IMR-90 (cell line): Measurements from ENCODE around the gene PFKL. TPM values are rescaled to one million over a fixed set of nuclear protein-coding genes. Genes with fewer than 3 reads are reported as not detected.

Experiments
- ATAC-seq: fragments of 200-7000 bp; cut with Tn5 transposase; 2 replicates; pipeline ENCODE4 v1.9.1; 2020; ENCODE audit warnings: low read depth, mild to moderate bottlenecking, moderate library complexity
- BruUV-seq: library from RNA; stranded (reverse); fragments of 400-500 nt; replicated peaks from 2 replicates; lab custom pipeline; 2021; lab: Mats Ljungman, UMichigan
- CTCF ChIA-PET: fragments of 300-600 bp; formaldehyde crosslinking; extraction: SDS; loops from one replicate; lab custom pipeline; 2021; ENCODE audit warnings: antibody characterized with exemption; lab: Yijun Ruan, JAX
- POLR2A ChIA-PET: fragments of 300-600 bp; sonication (Branson Sonifier 250); formaldehyde crosslinking; loops from one replicate; lab custom pipeline; 2022; ENCODE audit warnings: antibody characterized with exemption; ENCODE audit not compliant: unreplicated experiment; lab: Charles Lee
- DNase-seq: peaks from one replicate; pipeline ENCODE4 v3.0.0; 2013
- H2AFZ ChIP-seq: replicated peaks from 2 replicates; pipeline ENCODE3; 2013; ENCODE audit warnings: low read length, mild to moderate bottlenecking; ENCODE audit not compliant: poor library complexity
- H2AK5ac ChIP-seq: 2 replicates; pipeline ENCODE4 v1.6.1; 2013; ENCODE audit warnings: low read depth, low read length, inconsistent platforms
- H2AK9ac ChIP-seq: replicated peaks from 2 replicates; pipeline ENCODE3; 2013; ENCODE audit warnings: mild to moderate bottlenecking, low read depth, low read length, moderate library complexity; ENCODE audit not compliant: poor library complexity
- H2BK120ac ChIP-seq: 2 replicates; pipeline ENCODE4 v1.6.1; 2013; ENCODE audit warnings: low read depth, low read length, inconsistent platforms
- H2BK15ac ChIP-seq: 3 replicates; pipeline ENCODE4 v1.6.1; 2013; ENCODE audit warnings: low read depth, low read length, inconsistent platforms
- H2BK20ac ChIP-seq: 2 replicates; pipeline ENCODE4 v1.6.1; 2013; ENCODE audit warnings: low read depth, mild to moderate bottlenecking, inconsistent platforms, low read length, moderate library complexity
- H2BK5ac ChIP-seq: 2 replicates; pipeline ENCODE4 v1.6.1; 2013; ENCODE audit warnings: mild to moderate bottlenecking, low read depth, low read length, inconsistent platforms; ENCODE audit not compliant: poor library complexity, severe bottlenecking
- H3K14ac ChIP-seq: replicated peaks from 2 replicates; pipeline ENCODE4 v1.6.1; 2013; ENCODE audit warnings: low read depth, low read length, inconsistent platforms
- H3K18ac ChIP-seq: 2 replicates; pipeline ENCODE4 v1.6.1; 2013; ENCODE audit warnings: low read depth, low read length, control low read depth
- H3K23ac ChIP-seq: 2 replicates; pipeline ENCODE4 v1.6.1; 2013; ENCODE audit warnings: low read depth, low read length, inconsistent platforms
- H3K27ac ChIP-seq: 2 replicates; pipeline ENCODE4 v1.5.1; 2013; ENCODE audit warnings: mild to moderate bottlenecking, control low read depth, low read length; ENCODE audit not compliant: insufficient read depth
- H3K27me3 ChIP-seq: 2 replicates; pipeline ENCODE4 v1.6.1; 2013; ENCODE audit warnings: low read length; ENCODE audit not compliant: control insufficient read depth, insufficient read depth
- H3K36me3 ChIP-seq: 2 replicates; pipeline ENCODE4 v1.6.1; 2013; ENCODE audit warnings: low read length, mixed read lengths; ENCODE audit not compliant: control insufficient read depth, insufficient read depth
- H3K4ac ChIP-seq: 2 replicates; pipeline ENCODE4 v1.6.1; 2013; ENCODE audit warnings: low read depth, low read length, inconsistent platforms
- H3K4me1 ChIP-seq: 2 replicates; pipeline ENCODE4 v1.6.1; 2013; ENCODE audit warnings: low read length, mixed read lengths; ENCODE audit not compliant: control insufficient read depth, insufficient read depth
- H3K4me2 ChIP-seq: 2 replicates; pipeline ENCODE4 v1.6.1; 2013; ENCODE audit warnings: low read depth, mild to moderate bottlenecking, control low read depth, low read length, moderate library complexity
- H3K4me3 ChIP-seq: 2 replicates; pipeline ENCODE4 v1.5.1; 2013; ENCODE audit warnings: low read depth, mild to moderate bottlenecking, control low read depth, low read length, moderate library complexity; ENCODE audit not compliant: insufficient read depth
- H3K56ac ChIP-seq: 2 replicates; pipeline ENCODE4 v1.6.1; 2013; ENCODE audit warnings: low read length, inconsistent platforms; ENCODE audit not compliant: insufficient read depth; ENCODE audit errors: extremely low read depth
- H3K79me1 ChIP-seq, 2 experiments: 2 replicates each; pipeline ENCODE4 v1.6.1; 2013; ENCODE audit warnings: low read length in 2 of 2, inconsistent platforms in 1 of 2, low read depth in 1 of 2
- H3K9ac ChIP-seq: 2 replicates; pipeline ENCODE4 v1.6.1; 2013; ENCODE audit warnings: low read depth, low read length, control low read depth
- H3K9me1 ChIP-seq: 2 replicates; pipeline ENCODE4 v1.6.1; 2013; ENCODE audit warnings: low read length, inconsistent platforms; ENCODE audit not compliant: insufficient read depth
- H3K9me3 ChIP-seq: 2 replicates; pipeline ENCODE4 v1.6.1; 2013; ENCODE audit warnings: low read length; ENCODE audit not compliant: control insufficient read depth, insufficient read depth
- H4K20me1 ChIP-seq: 2 replicates; pipeline ENCODE4 v1.6.1; 2013; ENCODE audit warnings: low read length, inconsistent platforms; ENCODE audit not compliant: insufficient read depth
- H4K5ac ChIP-seq: 2 replicates; pipeline ENCODE4 v1.6.1; 2013; ENCODE audit warnings: mild to moderate bottlenecking, low read depth, low read length, control low read depth
- H4K8ac ChIP-seq, 2 experiments: 2 replicates each; pipeline ENCODE4 v1.6.1; 2013; ENCODE audit warnings: low read depth in 2 of 2, low read length in 2 of 2, control low read depth in 1 of 2, inconsistent platforms in 1 of 2
- H4K91ac ChIP-seq: 2 replicates; pipeline ENCODE4 v1.6.1; 2013; ENCODE audit warnings: low read depth, low read length, inconsistent platforms; ENCODE audit not compliant: insufficient read depth
- CEBPB ChIP-seq: IDR thresholded peaks from 2 replicates; pipeline ENCODE4 v1.6.1; 2012; ENCODE audit warnings: low read depth, low read length, improper control_type of control experiment
- CHD1 ChIP-seq: IDR thresholded peaks from 2 replicates; pipeline ENCODE4 v1.6.1; 2012; ENCODE audit warnings: low read depth, low read length, improper control_type of control experiment
- CTCF ChIP-seq: conservative IDR thresholded peaks from 2 replicates; pipeline ENCODE4 v1.5.1; 2012; ENCODE audit warnings: mild to moderate bottlenecking, low read depth, low read length, improper control_type of control experiment
- FOS ChIP-seq: fragments of 150-350 bp; IDR thresholded peaks from 2 replicates; pipeline ENCODE4 v1.6.1; 2016; ENCODE audit warnings: low read depth, low read length
- MAFK ChIP-seq: IDR thresholded peaks from 2 replicates; pipeline ENCODE4 v1.6.1; 2012; ENCODE audit warnings: low read depth, low read length, improper control_type of control experiment
- MAZ ChIP-seq: IDR thresholded peaks from 2 replicates; pipeline ENCODE4 v1.6.1; 2012; ENCODE audit warnings: low read depth, mild to moderate bottlenecking, low read length, improper control_type of control experiment, moderate library complexity, borderline replicate concordance
- MXI1 ChIP-seq: IDR thresholded peaks from 2 replicates; pipeline ENCODE4 v1.6.1; 2012; ENCODE audit warnings: low read depth, mild to moderate bottlenecking, low read length, moderate library complexity, borderline replicate concordance
- NFE2L2 ChIP-seq: fragments of 150-350 bp; IDR thresholded peaks from 2 replicates; pipeline ENCODE4 v1.6.1; 2016; ENCODE audit warnings: low read depth, mild to moderate bottlenecking, low read length
- POLR2A ChIP-seq: IDR thresholded peaks from 2 replicates; pipeline ENCODE4 v1.6.1; 2012; ENCODE audit warnings: mild to moderate bottlenecking, low read depth, low read length
- RAD21 ChIP-seq: IDR thresholded peaks from 2 replicates; pipeline ENCODE4 v1.6.1; 2012; ENCODE audit warnings: low read length, improper control_type of control experiment
- RCOR1 ChIP-seq: IDR thresholded peaks from 2 replicates; pipeline ENCODE4 v1.6.1; 2012; ENCODE audit warnings: mild to moderate bottlenecking, low read length, improper control_type of control experiment; ENCODE audit not compliant: insufficient replicate concordance
- WGBS, 2 experiments: methylation state at CpG; one replicate each; pipeline versions ENCODE4 v1.1.5 to v1.1.7; 2013; ENCODE audit warnings: missing lambda C conversion rate in 2 of 2; ENCODE audit not compliant: insufficient read length in 1 of 2; ENCODE audit errors: extremely low coverage in 2 of 2; 5-methylcytosine and 5-hydroxymethylcytosine counted together
- dilution Hi-C: fragments of 300-500 bp; cut with HindIII; formaldehyde crosslinking; loops from one replicate; pipeline ENCODE4 v1.14.3; 2018; ENCODE audit warnings: low sequenced_read_pairs; ENCODE audit not compliant: unreplicated experiment
- in situ Hi-C: fragments of 300-500 bp; cut with MboI; formaldehyde crosslinking; loops from 3 replicates; pipeline ENCODE4 v1.14.3; 2019; ENCODE audit warnings: low sequenced_read_pairs, inconsistent platforms, mixed read lengths
- intact Hi-C: fragments of 100-400 bp; cut with micrococcal nuclease; formaldehyde crosslinking; loops from 2 replicates; pipeline ENCODE4 v1.10.0; 2022
- polyA plus RNA-seq, 3 experiments: library from polyadenylated mRNA; depleted of rRNA; stranded (reverse); fragments of >200 nt; gene quantifications; 2 replicates each; pipeline ENCODE4 v1.2.3, GENCODE V29; 2012; ENCODE audit warnings: low replicate concordance in 1 of 3
- total RNA-seq: library from RNA; depleted of rRNA; stranded (reverse); fragments of >200 nt; gene quantifications from 2 replicates; pipeline ENCODE4 v1.2.3, GENCODE V29; 2012
- TF ChIP-seq, protein P1 (sequence below): fragments of 150-350 bp; IDR thresholded peaks from 2 replicates; pipeline ENCODE4 v1.6.1; 2016; ENCODE audit warnings: low read depth, mild to moderate bottlenecking, low read length, moderate library complexity, borderline replicate concordance

PFKL gene
- total and polyA plus RNA-seq, 2 of the 4 experiments (the other 2 are of a cell fraction) = 103 to 126 TPM

- Histone ChIP-seq H3K9me3 (no peaks in the 10 kb centered on the region), H3K18ac (no peak overlapping the region), H3K27ac (no peak overlapping the region), H3K79me1 (no peaks in the 10 kb centered on the region), H3K14ac (no peak overlapping the region), H4K91ac (no peak overlapping the region), H4K5ac (no peak overlapping the region), H3K9me1 (no peaks in the 10 kb centered on the region), H3K27me3 (peaks cover 24% of the 10 kb centered on the region; the same call in 1 of the 2 replicates), H2BK120ac (no peak overlapping the region), H3K4ac (no peak overlapping the region), H4K20me1 (no peaks in the 10 kb centered on the region), H3K9ac (no peak overlapping the region), H2BK20ac (no peak overlapping the region), H3K4me3 (no peak overlapping the region), H4K8ac (no peak overlapping the region), H2BK5ac (no peak overlapping the region), H2BK15ac (no peak overlapping the region), H3K4me2 (no peak overlapping the region), H3K56ac (no peak overlapping the region), H2AK9ac (no peak overlapping the region), H2AK5ac (no peak overlapping the region), H2AFZ (no peak overlapping the region), H3K36me3 (no peaks in the 10 kb centered on the region), H3K4me1 (peaks cover 2% of the 10 kb centered on the region; the same call in 1 of the 2 replicates), H3K23ac (no peak overlapping the region)
- intact Hi-C loops = no loop called here
- dilution Hi-C loops = no loop called here
- in situ Hi-C loops = no loop called here
- TF ChIP-seq CHD1 (no peak), POLR2A (no peak), CEBPB (no peak), RCOR1 (no peak), MAFK (no peak), RAD21 (no peak), FOS (no peak), NFE2L2 (no peak), CTCF (no peak), MAZ (no peak), MXI1 (no peak)
- TF ChIP-seq, protein P1, sequence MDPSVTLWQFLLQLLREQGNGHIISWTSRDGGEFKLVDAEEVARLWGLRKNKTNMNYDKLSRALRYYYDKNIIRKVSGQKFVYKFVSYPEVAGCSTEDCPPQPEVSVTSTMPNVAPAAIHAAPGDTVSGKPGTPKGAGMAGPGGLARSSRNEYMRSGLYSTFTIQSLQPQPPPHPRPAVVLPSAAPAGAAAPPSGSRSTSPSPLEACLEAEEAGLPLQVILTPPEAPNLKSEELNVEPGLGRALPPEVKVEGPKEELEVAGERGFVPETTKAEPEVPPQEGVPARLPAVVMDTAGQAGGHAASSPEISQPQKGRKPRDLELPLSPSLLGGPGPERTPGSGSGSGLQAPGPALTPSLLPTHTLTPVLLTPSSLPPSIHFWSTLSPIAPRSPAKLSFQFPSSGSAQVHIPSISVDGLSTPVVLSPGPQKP = no peak
- 82% methylated on average over 6 of the region's 16 CpGs; no CpG with 5 or more reads in 1 of the 2 experiments for WGBS, 2 experiments
- DNase-seq (no peak), ATAC-seq (no peak)
- BruUV-seq = no TSS peak
- POLR2A ChIA-PET = no interaction called here
- CTCF ChIA-PET = no interaction called here
Measured at GRCh38 chr21:44290327-44291077, 9.4 kb upstream of the PFKL start.
